Left ventricle myocardium inferior (tissue), 1 donor: ENCODE measurements around the gene DGCR6. TPM values are rescaled to one million over a fixed set of nuclear protein-coding genes. Genes with fewer than 3 reads are reported as not detected.
"Not testable (repeated sequence)": the region's sequence is repeated elsewhere in the genome, so short reads cannot be mapped to it uniquely, and the experiment has no call there.

Source experiments
- DNase-seq: peaks from one replicate; pipeline ENCODE4 v3.0.0-alpha.2; 2020
- H3K27ac ChIP-seq: fragments of 200-600 bp; replicated peaks from 2 replicates; pipeline ENCODE4 v1.8.0; 2021
- H3K27me3 ChIP-seq: fragments of 200-600 bp; 2 replicates; pipeline ENCODE4 v1.8.0; 2021; ENCODE audit warnings: low read depth
- H3K36me3 ChIP-seq: fragments of 200-600 bp; 2 replicates; pipeline ENCODE4 v1.8.0; 2021
- H3K4me1 ChIP-seq: fragments of 200-600 bp; 2 replicates; pipeline ENCODE4 v1.8.0; 2021
- H3K4me3 ChIP-seq: fragments of 200-600 bp; 2 replicates; pipeline ENCODE4 v1.8.0; 2021; ENCODE audit warnings: mild to moderate bottlenecking, moderate library complexity
- H3K9me3 ChIP-seq: fragments of 200-600 bp; replicated peaks from 2 replicates; pipeline ENCODE4 v1.8.0; 2021
- intact Hi-C: fragments of 100-400 bp; cut with micrococcal nuclease; formaldehyde crosslinking; loops from one replicate; pipeline ENCODE4 v1.11.0; 2022
- long read RNA-seq: library from polyadenylated mRNA; unstranded; transcript quantifications from one replicate; pipeline ENCODE4 v2.0.0, GENCODE V29; 2021
- total RNA-seq: library from RNA; stranded (reverse); fragmentation: NEBNext Ultra II Directional; extraction: Animal tissue kit (Norgen Biotek cat#: 25700); gene quantifications from one replicate; pipeline ENCODE4 v1.2.1, GENCODE V29; 2021
- TF ChIP-seq, protein P1 (sequence below): fragments of 200-600 bp; IDR thresholded peaks from 2 replicates; pipeline ENCODE4 v1.8.0; 2021; ENCODE audit warnings: antibody characterized with exemption, mild to moderate bottlenecking, borderline replicate concordance
- donor health status: DM: no; HTN: yes; CAD: no; lungs with severe emphysema.

DGCR6 gene
- 13.9 TPM for total RNA-seq
- long read RNA-seq, partial matches to known transcripts, result 0 of 2 reads
- long read RNA-seq, other reads (novel, unspliced or antisense), result 0 of 2 reads

DNA sequence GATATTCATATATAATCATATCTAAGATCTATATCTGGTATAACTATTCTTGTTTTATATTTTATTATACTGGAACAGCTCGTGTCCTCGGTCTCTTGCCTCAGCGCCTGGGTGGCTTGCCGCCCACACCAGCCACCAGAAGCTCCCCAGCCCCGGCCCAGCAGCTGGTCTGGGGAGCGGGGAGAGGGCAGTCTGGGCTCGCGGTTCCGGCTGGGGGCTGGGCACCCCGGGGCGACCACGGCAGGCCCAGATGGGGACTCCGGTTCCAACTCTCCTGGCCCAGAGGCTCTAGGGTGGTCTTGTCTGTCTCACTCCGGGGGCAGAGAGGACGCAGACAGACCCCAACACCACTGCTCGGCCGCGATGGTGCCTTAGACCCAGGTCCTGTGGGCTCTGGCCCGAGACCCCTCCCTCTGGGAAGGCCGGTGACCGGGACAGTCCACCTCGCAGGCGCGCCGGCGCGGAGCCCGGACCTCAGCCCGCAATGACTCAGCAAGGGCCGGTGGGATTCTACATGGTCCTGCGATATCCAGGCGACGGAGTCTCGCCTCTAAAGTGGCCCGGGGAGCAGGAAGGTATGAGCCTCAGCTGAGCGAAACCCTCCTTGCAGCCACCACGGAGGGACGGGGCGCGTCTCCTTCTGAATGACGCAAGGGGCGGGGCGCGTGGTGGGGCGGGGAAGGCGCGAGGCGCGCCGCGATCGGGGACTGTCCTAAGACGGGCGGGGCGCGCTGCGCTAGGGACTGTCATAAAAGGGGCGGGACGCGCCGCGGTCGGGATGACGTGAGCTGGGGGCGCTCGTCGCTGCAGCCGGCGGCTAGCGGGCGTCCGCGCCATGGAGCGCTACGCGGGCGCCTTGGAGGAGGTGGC is at the start of gene DGCR6:
Gene DGCR6 (plus strand): TSS at position 781 of the 870 bp plus-strand sequence. CDS start 55 bp downstream, at position 836.
- intact Hi-C loops, result no loop called here
- H3K4me1 ChIP-seq, result no peaks in the 10 kb centered on the region
- DNase-seq, result no peak
- no peaks in the 10 kb centered on the region for H3K9me3 ChIP-seq
- H3K27ac ChIP-seq, result no peak within 1 kb of the TSS
- H3K36me3 ChIP-seq, result no peaks in the 10 kb centered on the region
- no peak within 1 kb of the TSS for H3K4me3 ChIP-seq
- no peaks in the 10 kb centered on the region for H3K27me3 ChIP-seq
- TF ChIP-seq, protein P1, sequence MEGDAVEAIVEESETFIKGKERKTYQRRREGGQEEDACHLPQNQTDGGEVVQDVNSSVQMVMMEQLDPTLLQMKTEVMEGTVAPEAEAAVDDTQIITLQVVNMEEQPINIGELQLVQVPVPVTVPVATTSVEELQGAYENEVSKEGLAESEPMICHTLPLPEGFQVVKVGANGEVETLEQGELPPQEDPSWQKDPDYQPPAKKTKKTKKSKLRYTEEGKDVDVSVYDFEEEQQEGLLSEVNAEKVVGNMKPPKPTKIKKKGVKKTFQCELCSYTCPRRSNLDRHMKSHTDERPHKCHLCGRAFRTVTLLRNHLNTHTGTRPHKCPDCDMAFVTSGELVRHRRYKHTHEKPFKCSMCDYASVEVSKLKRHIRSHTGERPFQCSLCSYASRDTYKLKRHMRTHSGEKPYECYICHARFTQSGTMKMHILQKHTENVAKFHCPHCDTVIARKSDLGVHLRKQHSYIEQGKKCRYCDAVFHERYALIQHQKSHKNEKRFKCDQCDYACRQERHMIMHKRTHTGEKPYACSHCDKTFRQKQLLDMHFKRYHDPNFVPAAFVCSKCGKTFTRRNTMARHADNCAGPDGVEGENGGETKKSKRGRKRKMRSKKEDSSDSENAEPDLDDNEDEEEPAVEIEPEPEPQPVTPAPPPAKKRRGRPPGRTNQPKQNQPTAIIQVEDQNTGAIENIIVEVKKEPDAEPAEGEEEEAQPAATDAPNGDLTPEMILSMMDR, result no peak

DNA sequence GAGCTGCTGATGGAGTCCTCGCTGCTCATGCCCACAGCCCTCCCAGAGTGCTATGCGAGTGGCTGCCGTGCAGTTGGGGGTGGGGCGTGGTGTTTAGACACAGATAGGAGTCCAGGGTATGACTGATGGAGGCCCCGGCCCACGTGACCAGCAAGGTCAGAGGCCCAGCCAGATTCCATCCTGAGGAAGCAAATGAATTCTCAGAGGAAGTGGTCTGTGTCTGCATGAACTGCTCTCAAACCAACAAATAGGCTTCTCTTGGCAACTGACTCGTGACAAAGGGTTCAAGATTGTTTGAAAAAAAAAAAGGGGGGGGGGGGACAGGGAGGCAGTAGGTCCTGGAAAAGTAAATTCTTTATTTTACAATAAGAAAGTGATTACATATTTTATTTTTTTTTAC is 46.8 kb upstream of the DGCR6 start:
- H3K27me3 ChIP-seq, H3K4me3 ChIP-seq, H3K36me3 ChIP-seq, intact Hi-C loops, H3K9me3 ChIP-seq, DNase-seq, H3K4me1 ChIP-seq, H3K27ac ChIP-seq: not testable (repeated sequence)

DNA sequence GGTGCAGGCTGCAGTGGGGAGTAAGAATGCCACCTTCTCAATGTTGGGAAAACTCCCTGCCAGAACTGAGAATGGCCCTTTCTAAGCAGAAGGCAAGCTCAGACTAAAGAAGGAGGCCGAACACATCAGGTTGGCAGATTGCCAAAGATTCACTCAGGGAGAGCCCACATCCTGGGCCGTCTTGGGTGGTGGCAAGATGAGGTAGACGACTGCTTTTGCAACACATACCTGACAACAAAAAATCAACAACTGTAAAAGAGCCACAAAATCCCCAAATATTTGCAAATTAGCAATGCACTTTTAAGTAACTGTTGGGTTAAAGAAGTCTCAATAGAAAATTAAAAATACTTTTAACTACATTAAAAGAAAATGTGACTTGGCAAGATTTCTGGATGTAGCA is 24.9 kb upstream of the DGCR6 start:
- intact Hi-C loops, H3K9me3 ChIP-seq, H3K27ac ChIP-seq, H3K4me1 ChIP-seq, H3K36me3 ChIP-seq, DNase-seq, H3K27me3 ChIP-seq, H3K4me3 ChIP-seq: not testable (repeated sequence)

DNA sequence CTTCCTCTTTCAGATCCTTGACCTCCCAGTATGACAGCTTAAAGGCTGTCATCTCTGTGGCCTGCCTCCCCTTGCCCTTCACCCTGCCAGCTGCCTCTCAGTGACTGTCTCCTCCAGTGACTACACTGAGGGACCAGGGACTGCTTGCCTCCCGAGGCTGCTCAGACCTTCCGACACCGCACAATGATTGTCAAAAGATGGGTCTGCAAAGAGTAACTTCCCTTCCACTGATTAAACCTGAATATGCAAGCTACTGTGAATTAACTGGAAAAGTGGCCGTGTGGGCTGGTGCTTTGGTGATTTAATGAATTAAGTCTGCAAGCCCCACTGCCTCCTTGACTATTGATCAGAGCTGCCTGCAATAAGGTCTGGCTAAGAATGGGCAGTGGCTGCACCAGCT is 21.7 kb upstream of the DGCR6 start:
- H3K4me3 ChIP-seq, intact Hi-C loops, H3K4me1 ChIP-seq, H3K36me3 ChIP-seq, DNase-seq, H3K27me3 ChIP-seq, H3K27ac ChIP-seq, H3K9me3 ChIP-seq: not testable (repeated sequence)

DNA sequence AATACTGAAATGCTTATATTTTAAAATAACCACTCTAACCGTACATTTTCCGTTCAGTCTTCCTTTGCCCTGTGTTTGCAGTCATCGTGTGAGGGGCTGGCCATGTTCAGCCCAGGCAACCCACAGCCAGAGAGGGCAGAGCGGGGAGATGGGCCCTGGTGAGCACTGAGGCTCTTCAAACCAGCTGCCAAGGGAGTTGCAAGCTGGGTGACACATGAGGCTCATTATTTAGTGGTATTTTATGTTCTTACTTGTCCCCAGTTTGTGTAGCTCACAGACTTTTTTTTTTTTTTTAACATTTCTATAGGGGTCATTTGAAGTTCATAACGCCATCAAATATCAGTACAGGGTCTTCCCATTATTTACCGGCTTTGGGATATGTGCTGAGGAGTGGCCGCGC is 18.0 kb upstream of the DGCR6 start:
- Histone ChIP-seq H3K4me1 (no peaks in the 10 kb centered on the region), H3K9me3 (no peaks in the 10 kb centered on the region), H3K27me3 (no peaks in the 10 kb centered on the region), H3K36me3 (no peaks in the 10 kb centered on the region), H3K27ac (no peak overlapping the region), H3K4me3 (no peak overlapping the region)
- no peak for DNase-seq
- intact Hi-C loops, result no loop called here
- TF ChIP-seq, protein P1, result no peak

DNA sequence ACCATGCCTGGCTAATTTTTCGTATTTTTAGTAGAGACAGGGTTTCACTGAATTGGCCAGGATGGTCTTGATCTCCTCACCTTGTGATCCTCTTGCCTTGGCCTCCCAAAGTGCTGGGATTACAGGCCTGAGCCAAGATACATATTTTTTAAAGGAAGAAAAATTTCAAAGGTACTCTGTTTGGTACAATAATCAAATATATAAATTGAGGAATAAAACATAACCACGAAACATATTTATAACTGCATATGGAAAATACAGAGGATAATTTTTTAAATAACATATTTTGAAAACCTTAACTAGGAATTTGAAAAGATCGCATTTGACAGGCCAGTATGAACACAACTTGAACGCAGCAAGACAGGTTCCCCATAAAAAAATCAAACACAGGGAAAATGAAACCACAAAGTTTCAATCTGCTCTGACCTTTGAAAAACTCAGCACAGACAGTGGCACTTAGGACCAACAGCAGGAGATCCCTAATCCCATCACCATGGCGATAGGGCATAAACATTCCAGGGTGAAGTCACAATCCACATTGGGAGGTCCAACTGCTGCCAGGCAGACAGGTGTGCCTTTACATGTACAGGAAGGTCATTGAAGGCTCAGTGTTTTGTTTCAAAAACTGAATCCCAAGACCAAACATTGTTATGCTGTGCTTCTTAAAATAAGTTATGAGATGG is 15.5 kb upstream of the DGCR6 start:
- intact Hi-C loops, H3K4me3 ChIP-seq, H3K36me3 ChIP-seq, DNase-seq, H3K27me3 ChIP-seq, H3K27ac ChIP-seq, H3K9me3 ChIP-seq, H3K4me1 ChIP-seq: not testable (repeated sequence)

DNA sequence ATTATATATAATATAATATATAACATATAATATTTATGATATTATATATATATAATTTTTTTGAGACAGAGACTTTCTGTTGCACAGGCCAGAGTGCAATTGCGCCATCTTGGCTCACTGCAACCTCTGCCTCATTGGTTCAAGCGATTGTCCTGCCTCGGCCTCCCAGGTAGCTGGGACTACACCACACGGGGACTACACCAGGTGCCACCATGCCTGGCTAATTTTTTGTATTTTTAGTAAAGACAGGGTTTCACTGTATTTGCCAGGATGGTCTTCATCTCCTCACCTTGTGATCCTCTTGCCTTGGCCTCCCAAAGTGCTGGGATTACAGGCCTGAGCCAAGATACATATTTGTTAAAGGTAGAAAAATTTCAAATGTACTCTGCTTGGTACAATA is 12.3 kb upstream of the DGCR6 start:
- H3K4me3 ChIP-seq, H3K36me3 ChIP-seq, H3K27me3 ChIP-seq, H3K27ac ChIP-seq, intact Hi-C loops, H3K4me1 ChIP-seq, DNase-seq, H3K9me3 ChIP-seq: not testable (repeated sequence)

DNA sequence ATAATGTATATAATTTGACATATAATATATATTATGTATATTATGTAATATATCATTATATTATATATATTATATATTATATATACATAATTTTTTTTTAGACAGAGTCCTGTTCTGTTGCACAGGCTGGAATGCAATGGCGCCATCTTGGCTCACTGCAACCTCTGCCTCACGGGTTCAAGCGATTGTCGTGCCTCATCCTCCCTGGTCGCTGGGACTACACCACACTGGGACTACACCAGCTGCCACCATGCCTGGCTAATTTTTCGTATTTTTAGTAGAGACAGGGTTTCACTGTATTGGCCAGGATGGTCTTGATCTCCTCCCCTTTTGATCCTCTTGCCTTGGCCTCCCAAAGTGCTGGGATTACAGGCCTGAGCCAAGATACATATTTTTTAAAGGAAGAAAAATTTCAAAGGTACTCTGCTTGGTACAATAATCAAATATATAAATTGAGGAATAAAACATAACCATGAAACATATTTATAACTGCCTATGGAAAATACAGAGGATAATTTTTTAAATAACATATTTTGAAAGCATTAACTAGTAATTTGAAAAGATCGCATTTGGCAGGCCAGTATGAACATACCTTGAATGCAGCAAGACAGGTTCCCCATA is 10.0 kb upstream of the DGCR6 start:
- intact Hi-C loops, DNase-seq: not testable (repeated sequence)

DNA sequence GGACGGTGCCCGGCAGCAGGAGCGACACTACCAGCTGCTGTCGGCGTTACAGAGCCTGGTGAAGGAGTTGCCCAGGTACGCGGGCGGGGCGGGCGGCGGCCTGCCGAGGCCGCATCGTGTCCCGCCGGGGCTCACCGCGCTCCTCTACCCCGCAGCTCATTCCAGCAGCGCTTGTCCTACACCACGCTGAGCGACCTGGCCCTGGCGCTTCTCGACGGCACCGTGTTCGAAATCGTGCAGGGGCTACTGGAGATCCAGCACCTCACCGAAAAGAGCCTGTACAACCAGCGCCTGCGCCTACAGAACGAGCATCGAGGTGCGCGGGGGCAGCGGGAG is 258 bp downstream of the DGCR6 start:
- intact Hi-C loops, H3K27ac ChIP-seq, H3K36me3 ChIP-seq, H3K4me3 ChIP-seq, H3K9me3 ChIP-seq, H3K4me1 ChIP-seq, H3K27me3 ChIP-seq, DNase-seq: not testable (repeated sequence)

More for the DNA sequence above, 10.0 kb upstream of the DGCR6 start:
- H3K36me3 ChIP-seq, H3K9me3 ChIP-seq, H3K27ac ChIP-seq, H3K4me3 ChIP-seq, H3K27me3 ChIP-seq, H3K4me1 ChIP-seq: not testable (repeated sequence)
